Nephron (organoid): ENCODE measurements around the gene ISLR.

ENCODE experiments used
- H3K27ac Mint-ChIP-seq, 3 experiments: 2 replicates each; pipeline ENCODE4 v1.8.0; 2020; ENCODE audit warnings: mixed read lengths in 3 of 3, mild to moderate bottlenecking in 2 of 3, moderate library complexity in 1 of 3
- H3K27me3 Mint-ChIP-seq: 2 replicates; pipeline ENCODE4 v1.8.0; 2021; ENCODE audit warnings: low read depth, mild to moderate bottlenecking, moderate library complexity, mixed read lengths
- H3K36me3 Mint-ChIP-seq: 2 replicates; pipeline ENCODE4 v1.8.0; 2020; ENCODE audit warnings: low read depth, mixed read lengths
- H3K4me1 Mint-ChIP-seq: 2 replicates; pipeline ENCODE4 v1.8.0; 2020; ENCODE audit warnings: mixed read lengths
- H3K4me3 Mint-ChIP-seq, 3 experiments: 2 replicates each; pipeline ENCODE4 v1.8.0; 2020; ENCODE audit warnings: mild to moderate bottlenecking in 3 of 3, mixed read lengths in 3 of 3, moderate library complexity in 2 of 3
- H3K9me3 Mint-ChIP-seq: 2 replicates; pipeline ENCODE4 v1.8.0; 2020; ENCODE audit warnings: mixed read lengths
- CTCF ChIP-seq, 3 experiments: fragments of 200-600 bp; sonication (generic); IDR thresholded peaks; one replicate each; pipeline ENCODE4 v1.5.0; 2021; ENCODE audit warnings: antibody characterized with exemption in 3 of 3; ENCODE audit not compliant: unreplicated experiment in 3 of 3

ISLR gene

GRCh38 chr15:74144153-74144775 is 29.2 kb upstream of the ISLR start:
- H3K4me1 Mint-ChIP-seq, result peaks cover 14% of the 10 kb centered on the region
- peaks cover 6% of the 10 kb centered on the region for H3K9me3 Mint-ChIP-seq
- no peak for TF ChIP-seq CTCF (IDR thresholded peaks at IDR 0.05; ENCODE audit: unreplicated experiment in 3 of 3)
- H3K4me3 Mint-ChIP-seq, result no peak overlapping the region
- H3K27me3 Mint-ChIP-seq, result peaks cover 6% of the 10 kb centered on the region
- H3K27ac Mint-ChIP-seq, result no peak overlapping the region
- no peaks in the 10 kb centered on the region for H3K36me3 Mint-ChIP-seq

- peaks cover 6% of the 10 kb centered on the region for H3K27me3 Mint-ChIP-seq
- H3K36me3 Mint-ChIP-seq, result no peaks in the 10 kb centered on the region
- TF ChIP-seq CTCF (IDR thresholded peaks at IDR 0.05; ENCODE audit: unreplicated experiment in 3 of 3), result no peak
- no peaks in the 10 kb centered on the region for H3K4me1 Mint-ChIP-seq
- no peak overlapping the region for H3K4me3 Mint-ChIP-seq
- H3K27ac Mint-ChIP-seq, result no peak overlapping the region
- H3K9me3 Mint-ChIP-seq, result peaks cover 6% of the 10 kb centered on the region
Measured at GRCh38 chr15:74146277-74146800, 27.2 kb upstream of the ISLR start.

- H3K9me3 Mint-ChIP-seq, result peaks cover 6% of the 10 kb centered on the region
- H3K27ac Mint-ChIP-seq, result no peak overlapping the region
- peaks cover 6% of the 10 kb centered on the region for H3K27me3 Mint-ChIP-seq
- H3K36me3 Mint-ChIP-seq, result no peaks in the 10 kb centered on the region
- no peak overlapping the region for H3K4me3 Mint-ChIP-seq
- H3K4me1 Mint-ChIP-seq, result no peaks in the 10 kb centered on the region
- no peak for TF ChIP-seq CTCF (IDR thresholded peaks at IDR 0.05; ENCODE audit: unreplicated experiment in 3 of 3)
Measured at GRCh38 chr15:74147051-74147450, 26.5 kb upstream of the ISLR start.

GRCh38 chr15:74155766-74156417 is 17.6 kb upstream of the ISLR start:
- no peak for TF ChIP-seq CTCF (IDR thresholded peaks at IDR 0.05; ENCODE audit: unreplicated experiment in 3 of 3)
- H3K9me3 Mint-ChIP-seq, result no peaks in the 10 kb centered on the region
- H3K27ac Mint-ChIP-seq, result peak overlapping the region; percentile 93 to 96 (median 95)
- H3K4me3 Mint-ChIP-seq, result no peak overlapping the region
- no peaks in the 10 kb centered on the region for H3K36me3 Mint-ChIP-seq
- peaks cover 54% of the 10 kb centered on the region for H3K4me1 Mint-ChIP-seq
- no peaks in the 10 kb centered on the region for H3K27me3 Mint-ChIP-seq

- Mint-ChIP-seq H3K4me1 (peaks cover 57% of the 10 kb centered on the region), H3K9me3 (no peaks in the 10 kb centered on the region), H3K4me3 (peak overlapping the region in 1 of 3 experiments; percentile 7), H3K27ac (peak overlapping the region; percentile 93 to 96 (median 95)), H3K36me3 (no peaks in the 10 kb centered on the region), H3K27me3 (peaks cover 2% of the 10 kb centered on the region)
- no peak for TF ChIP-seq CTCF (IDR thresholded peaks at IDR 0.05; ENCODE audit: unreplicated experiment in 3 of 3)
Measured at GRCh38 chr15:74156678-74157411, 16.7 kb upstream of the ISLR start.
